SK-N-MC (cell line): ENCODE data around the gene SERPINA6.

ENCODE experiments used
- DNase-seq: peaks from one replicate; pipeline ENCODE4 v3.0.0-alpha.2; 2011; ENCODE audit warnings: low read depth, low spot score
- H3K27ac ChIP-seq: fragments of 200-600 bp; sonication (generic); 2 replicates; pipeline ENCODE4 v1.5.1; 2016; ENCODE audit warnings: mixed run types
- H3K36me3 ChIP-seq: fragments of 200-600 bp; sonication (generic); 2 replicates; pipeline ENCODE4 v1.6.1; 2017; ENCODE audit warnings: antibody characterized with exemption, low read length, mixed read lengths; ENCODE audit not compliant: insufficient read depth
- H3K4me3 ChIP-seq: fragments of 200-600 bp; sonication (generic); 2 replicates; pipeline ENCODE4 v1.5.1; 2016
- H3K9ac ChIP-seq: fragments of 200-600 bp; sonication (generic); 2 replicates; pipeline ENCODE4 v1.8.0; 2017; ENCODE audit warnings: mixed run types, mixed read lengths; ENCODE audit not compliant: insufficient read length
- H3K9me3 ChIP-seq: fragments of 200-600 bp; sonication (generic); 2 replicates; pipeline ENCODE4 v1.6.1; 2017; ENCODE audit warnings: low read depth, mild to moderate bottlenecking, antibody characterized with exemption, low read length, moderate library complexity, mixed read lengths
- EZH2 ChIP-seq: fragments of 200-600 bp; sonication (generic); IDR thresholded peaks from one replicate; pipeline ENCODE4 v1.6.1; 2017; ENCODE audit warnings: antibody characterized with exemption
- FOXP2 ChIP-seq: optimal IDR thresholded peaks from 2 replicates; pipeline ENCODE3; 2011; ENCODE audit warnings: mild to moderate bottlenecking, moderate library complexity; ENCODE audit not compliant: insufficient read depth; ENCODE audit errors: extremely low read length, control extremely low read depth
- POLR2AphosphoS5 ChIP-seq: IDR thresholded peaks from 2 replicates; pipeline ENCODE4 v1.6.1; 2012; ENCODE audit warnings: mild to moderate bottlenecking, low read depth, low read length, borderline replicate concordance

SERPINA6 gene

DNA sequence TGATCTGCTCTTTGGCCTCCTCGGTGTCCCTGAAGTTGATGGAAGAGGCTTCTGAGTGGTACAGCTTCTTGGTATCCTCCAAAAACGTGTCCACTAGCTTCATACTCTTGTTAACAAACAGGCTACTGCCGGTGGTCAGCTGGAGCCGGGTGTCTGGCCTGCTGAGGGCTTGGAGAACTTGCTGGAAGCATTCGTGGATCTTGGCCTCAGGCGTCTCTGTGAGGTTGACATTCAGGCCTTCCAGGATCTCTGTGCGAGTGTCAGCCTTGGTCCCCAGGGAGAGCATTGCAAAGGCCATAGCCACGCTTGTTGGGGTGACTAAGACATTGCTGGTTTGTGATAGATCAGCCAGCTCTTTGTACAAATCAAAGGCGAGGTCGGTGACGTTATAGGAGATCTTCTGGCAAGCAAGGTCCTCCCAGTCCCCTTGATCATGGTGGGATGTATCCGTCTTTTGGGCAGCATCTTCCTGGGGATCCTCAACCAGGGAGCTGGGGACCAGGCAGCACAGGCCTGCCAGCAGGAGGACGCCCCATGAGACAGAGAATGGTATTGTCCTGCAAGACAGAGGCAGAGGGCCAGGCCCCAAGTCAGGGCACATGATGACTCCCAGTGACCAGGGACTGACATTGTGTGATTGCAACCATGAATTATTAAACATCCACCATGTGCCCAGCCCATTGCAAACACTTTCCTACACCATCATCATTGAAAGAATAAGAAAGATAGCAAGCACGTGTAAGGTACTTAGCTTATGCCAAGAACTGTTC is 43.2 kb upstream of the SERPINA6 start, which contains the start of gene SERPINA2:
Gene SERPINA2 (minus strand): TSS at position 553 of the 770 bp plus-strand sequence.
- TF ChIP-seq EZH2 (no peak), FOXP2 (no peak), POLR2AphosphoS5 (no peak)
- Histone ChIP-seq H3K27ac (no peak within 1 kb of the TSS), H3K9ac (no peak within 1 kb of the TSS), H3K9me3 (no peaks in the 10 kb centered on the region), H3K36me3 (no peaks in the 10 kb centered on the region), H3K4me3 (no peak within 1 kb of the TSS)
- DNase-seq = no peak

DNA sequence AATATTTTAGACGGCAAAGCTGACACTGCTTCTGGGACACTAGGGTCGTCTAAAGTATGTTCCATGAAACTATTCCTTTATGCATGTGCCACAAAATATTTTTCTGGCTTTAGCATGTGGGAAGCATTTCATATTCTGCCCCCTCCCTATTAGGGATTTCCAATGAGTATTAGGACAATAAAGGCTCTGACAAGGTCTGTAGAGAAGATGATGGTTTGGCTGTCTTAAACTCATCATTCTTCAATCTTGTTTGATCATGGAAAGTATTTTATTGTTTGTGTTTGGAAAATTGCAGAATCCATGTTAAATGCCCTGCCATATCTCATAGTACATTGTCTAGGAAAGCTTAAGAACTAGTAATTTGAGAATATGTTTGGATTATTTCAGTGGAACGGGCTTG is 42.5 kb upstream of the SERPINA6 start:
- no peaks in the 10 kb centered on the region for H3K9me3 ChIP-seq
- H3K36me3 ChIP-seq = no peaks in the 10 kb centered on the region
- TF ChIP-seq FOXP2 (no peak), EZH2 (no peak), POLR2AphosphoS5 (no peak)
- DNase-seq = no peak
- H3K4me3 ChIP-seq = no peak overlapping the region
- no peak overlapping the region for H3K27ac ChIP-seq
- H3K9ac ChIP-seq = no peak overlapping the region

DNA sequence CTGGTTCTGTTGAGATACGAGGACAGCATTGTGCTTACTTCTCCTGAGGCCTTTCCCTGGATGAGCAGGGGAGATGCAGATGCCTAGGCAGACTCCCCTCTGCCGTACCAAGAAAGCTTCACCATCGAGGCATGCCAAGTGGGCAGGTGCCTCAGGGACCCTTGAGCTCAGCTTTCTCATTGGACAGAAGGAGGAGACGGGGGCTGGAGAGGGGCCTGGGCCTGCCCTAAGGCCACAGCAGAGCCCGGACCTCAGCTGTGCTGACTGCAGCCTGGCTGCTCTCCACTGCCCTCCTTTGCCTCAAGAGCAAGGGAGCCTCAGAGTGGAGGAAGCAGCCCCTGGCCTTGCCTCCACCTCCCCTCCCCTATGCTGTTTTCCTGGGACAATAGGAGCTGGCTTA is 41.8 kb upstream of the SERPINA6 start:
- TF ChIP-seq POLR2AphosphoS5 (no peak), EZH2 (no peak), FOXP2 (no peak)
- Histone ChIP-seq H3K4me3 (no peak overlapping the region), H3K27ac (no peak overlapping the region), H3K36me3 (no peaks in the 10 kb centered on the region), H3K9ac (no peak overlapping the region), H3K9me3 (no peaks in the 10 kb centered on the region)
- DNase-seq = no peak

DNA sequence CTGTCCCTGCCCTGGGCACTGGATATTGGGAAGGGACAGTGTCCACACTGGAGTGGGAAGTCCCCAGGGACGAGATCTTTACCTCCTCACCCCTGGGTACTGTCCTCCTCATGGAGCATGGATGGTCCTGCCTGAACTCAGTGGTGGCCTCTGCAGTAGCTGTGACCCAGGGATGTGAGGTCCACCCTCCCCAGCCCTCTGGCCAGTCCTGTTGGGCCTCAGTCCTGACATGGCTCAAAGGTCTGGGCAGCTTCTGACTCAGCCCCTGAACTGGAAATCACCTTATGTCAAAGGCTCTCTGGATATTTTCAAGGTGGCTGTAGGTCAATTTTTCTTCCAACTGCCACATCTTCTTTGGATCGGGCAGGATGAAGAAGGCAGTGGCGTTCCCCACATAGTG is 40.9 kb upstream of the SERPINA6 start:
- TF ChIP-seq FOXP2 (no peak), POLR2AphosphoS5 (no peak), EZH2 (no peak)
- no peak for DNase-seq

DNA sequence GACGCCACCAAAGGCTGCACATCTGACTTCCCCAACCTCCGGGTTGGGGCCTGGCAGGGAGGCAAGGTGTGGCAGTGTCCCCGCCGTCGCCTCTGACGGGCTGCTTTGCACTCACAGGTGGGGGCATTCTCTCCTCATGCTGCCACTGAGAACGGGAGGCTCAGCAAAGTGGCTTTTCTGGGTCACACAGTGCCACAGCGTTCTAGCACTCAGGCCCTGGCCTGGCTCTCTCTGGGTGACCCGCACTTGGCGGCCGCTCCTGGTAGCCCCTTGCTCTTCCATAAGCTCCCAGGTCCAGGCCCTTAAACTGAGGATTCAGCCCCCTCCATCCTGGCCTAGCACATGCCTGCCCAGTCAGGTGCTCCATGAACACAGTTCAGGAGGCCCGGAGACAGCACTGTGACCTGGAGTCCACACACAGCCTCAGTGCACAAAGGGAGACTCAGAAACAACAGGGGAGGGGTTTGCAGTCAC is 40.1 kb upstream of the SERPINA6 start:
- Histone ChIP-seq H3K9me3 (no peaks in the 10 kb centered on the region), H3K4me3 (no peak overlapping the region), H3K9ac (no peak overlapping the region), H3K27ac (no peak overlapping the region), H3K36me3 (no peaks in the 10 kb centered on the region)
- no peak for TF ChIP-seq FOXP2
- TF ChIP-seq POLR2AphosphoS5 = no peak
- TF ChIP-seq EZH2 = no peak
- DNase-seq = no peak

More for the DNA sequence above, 40.9 kb upstream of the SERPINA6 start:
- no peak overlapping the region for H3K27ac ChIP-seq
- H3K9ac ChIP-seq = no peak overlapping the region
- H3K4me3 ChIP-seq = no peak overlapping the region
- H3K36me3 ChIP-seq = no peaks in the 10 kb centered on the region
- H3K9me3 ChIP-seq = no peaks in the 10 kb centered on the region

DNA sequence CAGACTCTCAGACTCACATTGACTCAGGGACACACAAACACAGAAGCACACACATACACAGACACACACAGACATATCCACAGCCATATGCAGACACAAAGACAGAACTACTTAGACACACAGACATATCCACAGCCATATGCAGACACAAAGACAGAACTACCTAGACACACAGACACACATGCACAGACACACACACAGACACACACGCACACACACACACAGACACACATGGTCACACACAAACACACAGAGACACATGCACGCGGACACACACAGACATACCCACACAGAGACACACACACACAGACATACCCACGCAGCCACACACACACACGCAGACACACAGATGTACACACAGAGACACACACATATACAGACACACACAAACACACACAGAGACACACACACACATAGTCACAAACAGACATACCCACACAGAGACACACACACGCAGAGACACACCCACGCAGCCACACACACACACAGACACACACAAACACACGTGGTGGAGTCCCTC is 39.5 kb upstream of the SERPINA6 start:
- no peak overlapping the region for H3K9ac ChIP-seq
- H3K9me3 ChIP-seq = no peaks in the 10 kb centered on the region
- no peak overlapping the region for H3K4me3 ChIP-seq

DNA sequence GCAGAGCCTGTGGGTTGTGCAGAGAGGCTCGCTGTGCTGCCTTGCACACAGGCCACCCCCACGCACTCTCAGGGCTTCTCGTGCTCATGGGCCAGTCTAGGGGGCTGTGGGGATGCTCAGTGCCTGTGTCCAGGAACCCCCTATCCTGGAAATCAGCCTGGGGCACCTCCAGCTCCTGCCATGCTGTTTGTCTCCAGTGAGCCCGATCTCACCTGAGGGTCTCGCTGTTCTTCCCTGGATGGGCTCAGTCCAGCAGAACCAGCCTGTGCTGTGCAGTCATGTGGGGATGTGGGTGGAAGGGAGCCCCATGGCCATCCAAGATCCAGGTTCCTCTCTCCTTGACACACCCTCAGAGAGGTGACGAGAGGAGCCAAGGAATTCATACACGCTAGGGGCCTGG is 38.5 kb upstream of the SERPINA6 start:
- Histone ChIP-seq H3K9ac (no peak overlapping the region), H3K36me3 (no peaks in the 10 kb centered on the region), H3K4me3 (no peak overlapping the region), H3K27ac (no peak overlapping the region), H3K9me3 (no peaks in the 10 kb centered on the region)
- DNase-seq = no peak
- TF ChIP-seq POLR2AphosphoS5 = no peak
- TF ChIP-seq FOXP2 = no peak
- no peak for TF ChIP-seq EZH2

More for the DNA sequence above, 39.5 kb upstream of the SERPINA6 start:
- Histone ChIP-seq H3K27ac (no peak overlapping the region), H3K36me3 (no peaks in the 10 kb centered on the region)
- TF ChIP-seq EZH2 (no peak), POLR2AphosphoS5 (no peak), FOXP2 (no peak)
- DNase-seq = no peak

DNA sequence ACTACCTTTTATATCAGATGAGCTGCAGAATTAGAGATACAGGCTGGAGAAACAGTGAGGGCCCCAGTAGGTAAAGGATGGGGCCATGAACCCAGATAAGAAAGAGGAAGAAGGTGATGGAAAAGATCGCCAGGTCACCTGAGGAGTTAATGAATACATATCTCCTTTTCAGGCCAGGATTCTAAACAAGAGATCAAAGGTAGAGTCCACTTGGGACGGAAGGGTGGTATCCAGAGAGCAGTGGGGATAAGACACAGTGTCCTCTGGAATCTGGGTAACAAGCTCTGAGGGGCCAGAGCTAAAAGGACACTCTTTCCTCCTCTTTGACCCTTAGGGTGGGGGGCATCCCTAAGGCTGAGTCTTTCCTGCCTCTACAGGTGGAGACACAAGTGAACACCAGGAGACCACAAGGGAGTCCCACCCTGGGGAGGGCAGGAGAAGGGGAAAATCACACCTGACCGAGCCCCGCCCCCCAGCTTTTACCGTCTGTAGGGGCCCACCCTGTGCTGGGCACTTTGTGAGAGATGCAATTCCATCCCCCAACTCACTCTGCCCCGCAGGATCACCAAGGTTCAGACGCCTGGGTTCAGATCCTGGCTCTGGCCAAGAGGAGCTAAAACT is 37.9 kb upstream of the SERPINA6 start:
- no peak for DNase-seq
- no peaks in the 10 kb centered on the region for H3K36me3 ChIP-seq
- H3K27ac ChIP-seq = no peak overlapping the region
- H3K9ac ChIP-seq = no peak overlapping the region
- no peak overlapping the region for H3K4me3 ChIP-seq
- H3K9me3 ChIP-seq = no peaks in the 10 kb centered on the region
- TF ChIP-seq EZH2 (no peak), POLR2AphosphoS5 (no peak), FOXP2 (no peak)
